Left kidney (tissue), 2 donors: ENCODE data around the gene CST6. TPM values are rescaled to one million over a fixed set of nuclear protein-coding genes. Genes with fewer than 3 reads are reported as not detected.

Experiments
- DNase-seq: peaks from one replicate; pipeline ENCODE4 v3.0.0-alpha.2; 2013
- polyA plus RNA-seq: library from polyadenylated mRNA; unstranded; fragments of 120-200 nt; gene quantifications from one replicate; pipeline ENCODE4 v1.2.1, GENCODE V29; 2013; ENCODE audit not compliant: insufficient read length

The CST6 gene
- polyA plus RNA-seq, 1 donor = not detected

DNA sequence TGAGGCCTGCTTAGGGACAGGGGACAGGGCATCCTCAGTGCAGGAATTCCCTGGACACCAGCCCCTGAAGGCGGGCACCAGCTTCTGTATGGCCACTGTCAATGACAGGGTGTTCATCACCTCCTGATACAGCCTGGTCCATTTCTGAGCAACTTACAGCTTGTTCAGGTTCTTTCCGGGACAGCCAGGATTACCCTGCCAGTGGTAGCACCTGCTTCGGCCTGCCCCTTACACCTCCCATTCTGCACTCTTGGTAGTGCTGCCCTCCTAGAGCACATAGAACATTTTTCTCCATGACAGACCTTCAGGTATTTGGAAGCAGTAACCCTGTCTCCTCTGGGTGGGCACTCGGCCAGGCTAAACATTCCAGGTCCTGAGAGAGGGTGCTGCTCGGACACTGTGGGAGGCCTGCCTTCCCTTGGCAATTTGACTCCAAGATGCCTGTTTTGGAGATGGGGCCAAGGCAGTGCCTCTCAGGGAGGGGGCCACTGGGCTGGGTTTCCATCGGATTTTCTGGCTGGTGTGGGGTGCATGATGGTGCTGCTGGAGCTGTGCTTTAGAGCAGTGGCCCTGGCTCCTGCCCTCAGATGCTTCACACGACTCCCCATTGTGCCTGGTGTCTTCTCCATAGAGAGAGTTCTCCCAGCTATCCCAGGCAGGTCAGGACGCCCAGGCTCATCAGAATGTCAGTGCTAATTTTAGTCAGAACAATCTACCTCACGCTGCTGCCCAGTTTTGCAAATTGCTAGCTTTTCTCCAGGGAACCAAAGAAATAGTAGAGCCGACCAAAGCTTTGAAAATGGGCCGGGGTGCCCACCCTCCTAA, 35.9 kb downstream of the CST6 start:
- DNase-seq = no peak

DNA sequence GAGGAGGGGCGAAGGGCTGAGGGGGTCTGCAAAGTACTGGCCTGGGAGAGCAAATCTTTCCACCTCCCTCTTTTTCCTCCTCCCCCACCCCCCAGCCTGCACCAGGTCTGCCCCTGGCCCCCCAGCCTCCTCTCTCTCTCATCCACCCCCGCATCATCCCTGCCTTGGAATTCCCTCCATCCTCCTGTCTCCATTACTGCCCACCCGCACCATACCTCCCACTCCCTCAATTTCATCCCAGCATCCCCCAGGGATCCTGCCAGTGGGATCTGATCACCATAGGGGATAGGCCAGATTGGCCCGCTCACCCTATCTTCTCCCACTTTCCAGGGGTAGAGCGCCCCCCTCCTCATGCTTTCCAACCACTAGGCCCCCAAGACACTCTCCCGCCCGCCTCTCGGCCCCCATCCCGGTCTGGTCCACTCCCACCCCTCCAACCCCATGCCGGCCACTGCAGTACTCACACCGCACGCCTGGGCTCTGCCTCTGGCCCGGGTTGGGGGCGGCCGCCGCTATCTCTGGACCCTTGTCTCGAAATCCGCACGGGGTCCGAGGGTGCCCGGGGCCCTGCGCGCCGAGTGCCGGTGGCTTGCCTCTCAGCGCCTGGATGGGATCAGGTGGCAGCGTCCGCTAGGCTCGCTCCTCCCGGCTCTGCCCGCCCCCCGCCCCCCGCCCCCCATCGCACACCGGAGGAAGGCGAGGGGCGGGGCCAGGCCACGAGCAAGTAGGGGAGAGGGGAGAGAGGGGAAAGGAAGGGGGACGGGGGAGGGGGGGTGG, 36.9 kb downstream of the CST6 start, which contains the start of gene GAL3ST3:
GAL3ST3 (minus strand) TSS at position 615 of the 777 bp plus-strand sequence. CDS start 3,746 bp downstream, outside the sequence.
- no peak for DNase-seq

DNA sequence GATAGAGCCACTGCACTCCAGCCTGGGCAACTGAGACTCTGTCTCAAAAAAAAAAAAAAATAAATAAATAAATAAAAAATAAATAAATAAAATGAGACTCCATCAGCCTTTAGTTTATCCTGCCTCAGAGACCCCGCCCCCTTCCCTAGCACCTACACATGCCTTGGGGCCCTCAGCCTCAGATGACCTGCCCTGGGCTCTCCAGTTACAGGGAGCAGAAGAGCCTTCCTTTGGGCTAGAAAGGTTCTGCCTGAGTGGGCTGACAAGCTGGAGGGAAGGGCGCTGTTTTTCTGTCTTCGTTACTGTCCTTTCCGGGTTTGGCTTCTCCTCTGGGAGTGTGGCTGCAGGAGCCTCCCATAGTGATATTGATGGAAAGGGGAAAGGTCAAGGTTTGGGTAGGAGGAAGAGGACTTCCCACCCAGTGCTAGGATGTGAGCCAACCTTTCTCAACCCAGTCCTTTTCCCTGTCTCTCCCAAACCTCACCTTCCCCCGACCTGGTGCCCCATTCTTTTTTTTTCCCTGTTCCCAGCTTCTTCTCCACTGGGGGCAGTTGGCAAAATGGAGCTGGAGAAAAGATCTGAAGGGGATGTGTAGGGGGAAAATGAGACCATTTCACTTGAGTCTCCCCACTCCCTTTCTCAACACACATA, 38.9 kb downstream of the CST6 start:
- no peak for DNase-seq

DNA sequence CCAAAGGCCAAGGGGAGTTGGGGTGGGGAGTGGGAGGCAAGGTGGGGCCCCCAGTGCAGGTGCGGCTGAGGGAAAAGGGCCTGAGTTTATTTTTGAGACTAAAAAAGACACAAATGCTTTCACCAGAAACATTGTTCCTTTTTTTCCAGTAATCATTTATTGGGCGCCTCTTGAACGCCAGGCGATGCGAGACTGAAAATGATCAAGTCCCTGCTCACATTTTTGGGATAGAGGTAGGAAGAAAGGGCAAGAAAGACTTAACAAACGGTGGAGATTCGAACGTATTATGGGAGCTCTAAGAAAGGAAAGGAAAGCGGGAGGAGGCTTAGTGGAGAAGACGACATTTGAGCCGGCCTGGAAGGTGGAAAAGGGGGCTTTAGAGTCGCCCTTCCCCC, 39.6 kb downstream of the CST6 start:
- DNase-seq = no peak

DNA sequence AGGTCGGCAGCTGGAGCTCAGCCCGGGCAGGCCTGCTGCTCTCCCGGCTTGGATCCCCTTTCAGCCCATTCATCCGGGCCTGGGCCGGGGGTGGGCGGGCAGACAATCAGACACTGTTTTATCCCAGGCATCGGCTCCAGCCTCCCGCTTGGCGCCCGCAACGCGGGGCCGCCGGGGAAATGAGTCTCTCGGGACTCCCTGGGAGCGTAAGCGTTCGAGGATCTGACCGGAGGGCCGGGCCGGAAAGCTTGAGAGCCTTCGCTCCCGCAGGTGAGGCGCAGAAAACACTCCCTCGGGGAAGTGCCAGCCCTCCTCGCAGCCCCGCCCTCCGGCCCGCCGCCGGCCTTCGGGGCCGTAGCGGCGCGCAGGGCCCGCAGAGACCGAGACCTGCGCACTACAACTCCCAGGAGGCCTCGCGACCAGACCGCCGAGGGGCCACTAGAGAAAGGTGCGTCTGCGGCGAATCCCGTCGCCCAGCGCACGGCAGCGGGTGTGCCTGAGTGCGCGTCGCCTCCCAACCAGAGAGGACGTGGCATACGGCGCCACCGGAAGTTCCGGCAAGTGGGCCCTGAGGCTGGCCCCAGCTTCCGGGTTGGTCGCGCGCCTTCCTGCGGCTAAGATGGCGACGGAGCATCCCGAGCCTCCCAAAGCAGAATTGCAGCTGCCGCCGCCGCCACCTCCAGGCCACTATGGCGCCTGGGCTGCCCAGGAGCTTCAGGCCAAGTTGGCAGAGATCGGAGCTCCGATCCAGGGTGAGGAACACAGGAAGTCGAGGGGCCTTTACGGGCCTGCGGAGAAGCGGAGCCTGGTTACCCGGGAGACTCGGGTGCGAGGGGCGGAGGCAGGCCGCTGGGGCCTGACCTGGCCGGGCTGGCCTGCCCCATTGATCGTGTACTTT, 40.2 kb downstream of the CST6 start, which contains the start of gene SF3B2:
SF3B2 (plus strand) TSS at position 599 of the 898 bp plus-strand sequence; CDS start at position 620, 21 bp downstream.
- DNase-seq = peak; percentile 96

DNA sequence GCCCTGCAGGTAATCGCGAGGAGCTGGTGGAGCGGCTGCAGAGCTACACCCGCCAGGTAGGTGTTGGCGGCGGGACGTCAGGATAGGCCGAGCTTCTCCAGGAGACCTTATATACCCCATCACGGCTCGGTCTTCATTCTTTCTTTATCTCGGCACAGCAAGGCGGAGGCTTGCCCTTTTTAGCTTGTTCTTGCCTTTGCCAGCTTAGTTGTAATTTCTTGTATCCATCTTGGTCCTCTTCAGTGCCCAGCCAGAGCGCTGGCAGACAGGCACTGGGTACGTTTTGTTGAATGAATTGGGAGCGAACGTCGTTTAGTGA, 40.8 kb downstream of the CST6 start:
- DNase-seq = no peak

DNA sequence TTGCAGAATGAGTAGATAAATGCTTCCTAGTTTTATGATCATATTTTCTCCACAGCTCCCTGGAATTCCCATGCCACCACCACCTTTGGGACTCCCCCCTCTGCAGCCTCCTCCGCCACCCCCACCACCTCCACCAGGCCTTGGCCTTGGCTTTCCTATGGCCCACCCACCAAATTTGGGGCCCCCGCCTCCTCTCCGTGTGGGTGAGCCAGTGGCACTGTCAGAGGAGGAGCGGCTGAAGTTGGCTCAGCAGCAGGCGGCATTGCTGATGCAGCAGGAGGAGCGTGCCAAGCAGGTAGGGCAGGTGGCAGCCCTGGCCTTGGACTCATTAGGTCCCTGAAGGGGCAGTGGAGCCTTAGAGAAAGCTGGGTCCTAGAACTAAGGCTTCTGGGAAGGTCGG, 43.2 kb downstream of the CST6 start:
- no peak for DNase-seq

DNA sequence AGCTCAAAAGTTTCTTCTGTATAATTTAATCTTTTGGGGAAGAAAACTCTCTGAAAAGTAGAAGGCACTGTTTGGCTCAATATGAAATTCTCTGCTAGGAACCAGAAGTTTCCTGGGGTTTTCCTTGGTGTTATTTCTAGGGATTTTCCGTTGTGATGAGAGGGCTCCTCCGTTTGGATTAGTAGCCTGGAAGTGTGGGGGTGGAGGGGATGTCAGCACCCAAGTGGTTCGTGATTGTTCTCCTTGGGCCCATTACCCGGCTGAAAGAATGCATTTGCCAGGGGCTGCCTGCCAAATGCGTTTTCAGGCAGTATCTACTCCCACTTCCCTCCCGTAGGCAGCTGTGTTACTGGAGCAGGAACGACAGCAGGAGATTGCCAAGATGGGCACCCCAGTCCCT, 44.7 kb downstream of the CST6 start:
- no peak for DNase-seq

DNA sequence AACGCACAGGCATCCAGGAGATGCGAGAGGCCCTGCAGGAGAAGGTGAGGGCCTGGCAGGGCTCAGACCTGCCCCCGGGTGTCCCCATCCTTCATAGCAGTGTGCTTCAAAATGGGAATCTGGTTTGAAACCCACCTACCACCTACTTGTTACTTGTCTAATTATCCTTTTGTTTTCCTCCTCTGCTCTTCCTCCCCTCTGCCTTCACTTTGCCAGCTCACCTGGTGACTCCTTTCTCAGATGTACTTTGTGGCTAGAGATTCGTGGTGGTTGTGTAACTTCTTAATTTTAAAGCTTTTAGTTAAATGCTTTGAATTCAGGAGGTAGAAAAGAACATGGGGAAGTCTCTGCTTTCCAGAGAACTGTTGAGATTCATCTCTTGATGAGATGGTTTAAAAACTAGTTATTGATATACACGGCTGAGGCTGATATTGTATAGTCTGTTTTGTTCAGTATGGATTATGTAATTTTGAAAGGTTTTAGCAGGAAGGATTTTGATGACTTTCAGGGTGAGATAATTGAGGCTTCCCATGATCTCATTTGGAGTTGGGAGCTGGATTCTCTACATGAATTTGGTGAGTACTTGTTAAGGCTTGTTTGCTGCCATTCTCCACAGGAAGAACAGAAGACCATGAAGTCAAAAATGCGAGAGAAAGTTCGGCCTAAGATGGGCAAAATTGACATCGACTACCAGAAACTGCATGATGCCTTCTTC, 48.3 kb downstream of the CST6 start:
- no peak for DNase-seq

DNA sequence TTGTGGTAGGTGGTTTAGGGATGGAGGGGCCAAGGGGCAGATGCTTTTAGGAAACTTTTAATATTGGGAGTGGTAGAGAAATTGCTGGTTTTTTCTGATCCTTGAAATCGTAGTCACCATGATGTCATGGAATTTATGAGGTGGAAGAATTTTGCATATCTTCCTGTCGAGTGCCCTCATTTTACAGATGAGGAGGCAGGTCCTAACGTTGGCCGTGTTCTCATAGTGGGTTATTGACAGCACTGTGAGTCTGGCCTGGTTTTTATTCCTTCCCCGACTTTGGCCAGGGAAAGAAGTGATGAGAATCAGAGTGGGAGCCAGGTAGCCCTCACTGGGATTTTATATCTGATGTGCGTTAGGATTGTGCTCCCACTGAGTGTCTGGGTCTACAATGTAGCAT, 49.5 kb downstream of the CST6 start:
- no peak for DNase-seq

DNA sequence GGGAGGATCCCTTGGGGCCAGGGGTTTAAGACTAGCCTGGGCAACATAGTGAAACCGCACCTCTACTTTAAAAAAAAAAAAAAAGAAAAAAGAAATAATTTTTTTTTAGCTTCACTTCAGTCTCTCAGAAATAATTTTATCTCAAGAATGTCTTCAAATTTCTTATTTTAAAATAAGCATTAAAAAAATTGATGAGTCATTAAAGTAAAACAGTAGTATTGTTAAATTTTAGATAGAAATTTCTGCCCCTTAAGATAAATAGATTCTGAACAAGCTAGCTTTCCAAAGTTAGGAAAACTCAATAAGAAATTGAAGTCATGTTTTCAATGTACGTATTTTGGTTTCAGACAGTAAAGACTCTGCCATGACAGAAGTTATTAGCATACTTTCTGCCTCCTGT, 50.6 kb downstream of the CST6 start:
- no peak for DNase-seq

Other genes with a start within 250 kb of the CST6 start
- 7.6 TPM for gene AP5B1, start 231.0 kb upstream of the CST6 start, polyA plus RNA-seq
- gene OVOL1, start 224.9 kb upstream of the CST6 start, polyA plus RNA-seq = 11.0 TPM
- 2.6 TPM for gene SNX32, start 178.0 kb upstream of the CST6 start, polyA plus RNA-seq
- gene CFL1, start 153.8 kb upstream of the CST6 start, polyA plus RNA-seq = 688 TPM
- gene MUS81, start 151.6 kb upstream of the CST6 start, polyA plus RNA-seq = 48.3 TPM
- gene EFEMP2, start 139.2 kb upstream of the CST6 start, polyA plus RNA-seq = 102 TPM
- 1.4 TPM for gene CTSW, start 132.2 kb upstream of the CST6 start, polyA plus RNA-seq
- gene FIBP, start 123.5 kb upstream of the CST6 start, polyA plus RNA-seq = 96.0 TPM
- gene CCDC85B, start 121.3 kb upstream of the CST6 start, polyA plus RNA-seq = 5.0 TPM
- gene FOSL1, start 111.6 kb upstream of the CST6 start, polyA plus RNA-seq = not detected
- 30.6 TPM for gene C11orf68, start 92.9 kb upstream of the CST6 start, polyA plus RNA-seq
- gene DRAP1, start 92.6 kb upstream of the CST6 start, polyA plus RNA-seq = 65.8 TPM
- gene TSGA10IP, start 66.5 kb upstream of the CST6 start, polyA plus RNA-seq = 0.23 TPM
- gene SART1, start 50.3 kb upstream of the CST6 start, polyA plus RNA-seq = 48.6 TPM
- 31.7 TPM for gene EIF1AD, start 9.9 kb upstream of the CST6 start, polyA plus RNA-seq
- gene BANF1, start 9.5 kb upstream of the CST6 start, polyA plus RNA-seq = 233 TPM
- gene CATSPER1, start 14.5 kb downstream of the CST6 start, polyA plus RNA-seq = not detected
- 3.8 TPM for gene GAL3ST3, start 37.2 kb downstream of the CST6 start, polyA plus RNA-seq
- 260 TPM for gene SF3B2, start 40.4 kb downstream of the CST6 start, polyA plus RNA-seq
- 61.5 TPM for gene PACS1, start 58.3 kb downstream of the CST6 start, polyA plus RNA-seq
- gene KLC2, start 245.7 kb downstream of the CST6 start, polyA plus RNA-seq = 21.2 TPM